ENCODE measurements around the gene IL6R.
A peak's percentile ranks its signal among the peaks of the same experiment; 100 is the strongest.
"Not testable (repeated sequence)": the region's sequence is repeated elsewhere in the genome, so short reads cannot be mapped to it uniquely, and the experiment has no call there.

Gene IL6R

GRCh38 chr1:154404984-154405746, at the start of gene IL6R:
Gene IL6R (plus strand): TSS chr1:154405343. CDS start chr1:154405630, 287 bp downstream.
- peak; percentile 37 for DNase-seq

GRCh38 chr1:154358519-154358918, 46.6 kb upstream of the IL6R start:
- DNase-seq = no peak

- no peak for DNase-seq
These were observed 44.9 kb upstream of the IL6R start for GRCh38 chr1:154360288-154360687.

GRCh38 chr1:154360881-154361280, 44.3 kb upstream of the IL6R start:
- DNase-seq = not testable (repeated sequence)

GRCh38 chr1:154361357-154361756, 43.8 kb upstream of the IL6R start:
- no peak for DNase-seq

GRCh38 chr1:154371436-154371835, 33.7 kb upstream of the IL6R start:
- no peak for DNase-seq

- not testable (repeated sequence) for DNase-seq
These were observed 31.3 kb upstream of the IL6R start for GRCh38 chr1:154373777-154374357.

GRCh38 chr1:154379301-154379700, 25.8 kb upstream of the IL6R start:
- no peak for DNase-seq

GRCh38 chr1:154384650-154385489, 20.3 kb upstream of the IL6R start:
- no peak for DNase-seq

- no peak for DNase-seq
These were observed 18.3 kb upstream of the IL6R start for GRCh38 chr1:154386643-154387352.

- DNase-seq = peak; percentile 18
These were observed 13.9 kb upstream of the IL6R start for GRCh38 chr1:154391086-154391770.

GRCh38 chr1:154398141-154398540, 7.0 kb upstream of the IL6R start:
- no peak for DNase-seq

GRCh38 chr1:154398678-154399077, 6.5 kb upstream of the IL6R start:
- DNase-seq = no peak

- DNase-seq = no peak
These were observed 4.8 kb upstream of the IL6R start for GRCh38 chr1:154400381-154400801.

GRCh38 chr1:154402409-154402921, 2.7 kb upstream of the IL6R start:
- no peak for DNase-seq

- no peak for DNase-seq
These were observed 1.7 kb upstream of the IL6R start for GRCh38 chr1:154403261-154403943.

GRCh38 chr1:154403983-154404382, 1.2 kb upstream of the IL6R start:
- DNase-seq = no peak

GRCh38 chr1:154404511-154404931, 622 bp upstream of the IL6R start:
- no peak for DNase-seq

GRCh38 chr1:154405747-154406571, 816 bp downstream of the IL6R start:
- peak; percentile 40 for DNase-seq

GRCh38 chr1:154406572-154406879, 1.4 kb downstream of the IL6R start:
- no peak for DNase-seq

GRCh38 chr1:154406886-154407197, 1.7 kb downstream of the IL6R start:
- DNase-seq = no peak
